Measurements from ENCODE around the gene MAMDC4. TPM values are rescaled to one million over a fixed set of nuclear protein-coding genes. Genes with fewer than 3 reads are reported as not detected.

Gene MAMDC4
- total RNA-seq, 8 experiments from 2014 or later = 1.5 to 10.3 (median 4.7) TPM

DNA sequence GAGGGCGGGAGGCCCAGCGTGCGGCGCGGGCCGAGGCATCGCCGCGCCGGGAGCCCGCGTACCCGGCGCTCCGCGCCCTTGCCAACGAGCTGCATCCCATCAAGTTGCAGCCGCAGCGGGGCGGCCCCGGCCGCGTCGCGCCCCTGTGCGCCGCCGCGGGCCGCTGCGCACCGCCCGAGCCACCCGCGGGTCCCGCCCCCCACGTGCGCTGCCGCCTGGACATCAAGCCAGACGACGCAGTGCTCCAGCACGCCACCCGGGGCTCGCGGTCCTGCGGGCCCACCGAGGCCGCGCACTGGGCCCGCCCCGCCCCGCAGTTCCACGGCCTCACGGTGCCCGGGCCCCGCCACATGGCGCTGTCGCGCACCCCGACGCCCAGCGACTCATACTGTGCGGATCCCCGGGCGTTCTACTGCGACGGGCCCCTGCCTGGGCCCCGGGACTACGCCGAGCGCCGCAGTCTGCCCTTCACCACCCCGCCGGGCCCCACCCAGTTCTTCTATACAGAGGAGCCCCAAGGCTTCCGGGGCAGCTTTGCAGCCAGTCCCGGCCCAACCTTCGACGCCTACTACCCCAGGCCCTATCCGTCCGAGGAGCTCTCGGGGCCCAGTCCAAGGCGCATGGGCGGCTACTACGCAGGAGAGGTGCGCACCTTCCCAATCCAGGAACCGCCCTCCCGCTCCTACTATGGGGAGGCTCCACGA is 7.2 kb upstream of the MAMDC4 start:
- ATAC-seq (replicated peaks in 6 of 8) = no peak
- Histone ChIP-seq H3K4me3 (peak overlapping the region in 3 of 5 donors; percentile 5 to 72 (median 44)), H3K27ac (no peak overlapping the region), H3K4me1 (replicated peaks in 1 of 2) (peaks cover 43 to 51% of the 10 kb centered on the region in 2 donors)
- in situ Hi-C loops (cut with MboI; ENCODE audit: low pct_unique_long_range_greater_than_20kb in 2 of 9, low sequenced_read_pairs in 9 of 9, unreplicated experiment in 9 of 9) = no loop called here
- WGBS, 10 experiments = no CpG with 5 or more reads among the region's 88 CpGs

DNA sequence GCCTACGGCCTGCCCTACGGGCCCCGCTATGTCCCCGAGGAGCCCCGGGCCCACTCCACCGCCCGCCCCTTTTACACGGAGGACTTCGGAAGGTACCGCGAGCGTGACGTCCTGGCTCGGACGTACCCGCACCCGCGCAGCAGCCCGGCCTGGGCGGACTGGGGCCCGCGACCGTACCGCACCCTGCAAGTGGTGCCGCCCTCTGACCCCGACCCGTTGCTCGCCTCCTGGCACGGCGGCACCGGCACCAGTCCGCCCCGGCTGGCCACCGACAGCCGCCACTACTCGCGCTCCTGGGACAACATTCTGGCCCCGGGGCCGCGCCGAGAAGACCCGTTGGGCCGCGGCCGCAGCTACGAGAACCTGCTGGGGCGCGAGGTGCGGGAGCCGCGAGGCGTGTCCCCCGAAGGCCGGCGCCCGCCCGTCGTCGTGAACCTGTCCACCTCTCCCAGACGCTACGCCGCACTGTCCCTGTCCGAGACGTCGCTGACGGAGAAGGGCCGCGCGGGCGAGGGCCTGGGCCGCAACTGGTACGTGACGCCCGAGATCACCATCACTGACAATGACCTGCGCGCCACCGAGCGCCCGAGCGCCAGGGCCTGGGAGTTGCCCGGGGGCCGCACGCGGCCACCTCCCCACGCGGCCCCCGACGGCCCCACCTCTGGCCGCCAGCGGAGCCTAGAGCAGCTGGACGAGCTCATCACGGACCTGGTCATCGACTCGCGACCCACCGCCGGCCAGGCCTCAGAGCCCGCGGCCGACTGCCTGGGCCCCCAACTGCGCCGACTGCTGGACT is 6.5 kb upstream of the MAMDC4 start:
- 65 to 100% methylated on average over 5 to 16 of the region's 102 CpGs; no CpG with 5 or more reads in 8 of the 10 experiments for WGBS, 10 experiments
- in situ Hi-C loops (cut with MboI; ENCODE audit: low pct_unique_long_range_greater_than_20kb in 2 of 9, low sequenced_read_pairs in 9 of 9, unreplicated experiment in 9 of 9) = no loop called here
- no peak overlapping the region for H3K27ac ChIP-seq
- peak overlapping the region in 4 of 5 donors; percentile 55 to 94 (median 74) for H3K4me3 ChIP-seq
- ATAC-seq (replicated peaks in 6 of 8) = no peak
- H3K4me1 ChIP-seq (replicated peaks in 1 of 2) = peaks cover 42 to 50% of the 10 kb centered on the region in 2 donors

DNA sequence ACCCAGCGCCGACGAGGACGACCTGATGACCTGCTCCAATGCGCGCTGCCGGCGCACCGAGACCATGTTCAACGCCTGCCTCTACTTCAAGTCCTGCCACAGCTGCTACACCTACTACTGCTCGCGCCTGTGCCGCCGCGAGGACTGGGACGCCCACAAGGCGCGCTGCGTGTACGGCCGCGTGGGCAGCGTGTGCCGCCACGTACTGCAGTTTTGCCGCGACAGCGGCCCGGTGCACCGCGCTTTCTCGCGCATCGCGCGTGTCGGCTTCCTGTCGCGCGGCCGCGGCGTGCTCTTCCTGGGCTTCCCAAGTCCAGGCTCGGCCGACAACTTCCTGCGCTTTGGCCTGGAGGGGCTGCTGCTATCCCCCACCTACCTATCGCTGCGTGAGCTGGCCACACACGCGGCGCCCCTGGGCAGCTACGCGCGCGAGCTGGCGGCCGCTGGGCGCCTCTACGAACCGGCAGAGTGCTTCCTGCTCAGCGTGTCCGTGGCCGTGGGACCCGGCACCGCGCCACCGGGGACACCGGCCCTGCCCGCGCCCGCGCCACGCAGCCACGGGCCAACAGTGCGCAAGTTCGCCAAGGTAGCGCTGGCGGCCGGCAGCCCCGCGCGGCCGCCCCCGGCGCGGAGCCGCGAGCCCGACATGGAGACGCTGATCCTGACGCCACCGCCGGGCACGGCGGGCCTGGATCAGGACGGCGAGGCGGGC is 5.6 kb upstream of the MAMDC4 start:
- H3K4me3 ChIP-seq = peak overlapping the region in 4 of 5 donors; percentile 55 to 94 (median 74)
- 0 to 84% (median 10%) methylated on average over 1 to 7 of the region's 98 CpGs; no CpG with 5 or more reads in 5 of the 10 experiments for WGBS, 10 experiments
- peak overlapping the region; percentile 94 to 95 for H3K27ac ChIP-seq
- in situ Hi-C loops (cut with MboI; ENCODE audit: low pct_unique_long_range_greater_than_20kb in 2 of 9, low sequenced_read_pairs in 9 of 9, unreplicated experiment in 9 of 9) = no loop called here
- no peak for ATAC-seq (replicated peaks in 6 of 8)
- H3K4me1 ChIP-seq (replicated peaks in 1 of 2) = peaks cover 37 to 47% of the 10 kb centered on the region in 2 donors

DNA sequence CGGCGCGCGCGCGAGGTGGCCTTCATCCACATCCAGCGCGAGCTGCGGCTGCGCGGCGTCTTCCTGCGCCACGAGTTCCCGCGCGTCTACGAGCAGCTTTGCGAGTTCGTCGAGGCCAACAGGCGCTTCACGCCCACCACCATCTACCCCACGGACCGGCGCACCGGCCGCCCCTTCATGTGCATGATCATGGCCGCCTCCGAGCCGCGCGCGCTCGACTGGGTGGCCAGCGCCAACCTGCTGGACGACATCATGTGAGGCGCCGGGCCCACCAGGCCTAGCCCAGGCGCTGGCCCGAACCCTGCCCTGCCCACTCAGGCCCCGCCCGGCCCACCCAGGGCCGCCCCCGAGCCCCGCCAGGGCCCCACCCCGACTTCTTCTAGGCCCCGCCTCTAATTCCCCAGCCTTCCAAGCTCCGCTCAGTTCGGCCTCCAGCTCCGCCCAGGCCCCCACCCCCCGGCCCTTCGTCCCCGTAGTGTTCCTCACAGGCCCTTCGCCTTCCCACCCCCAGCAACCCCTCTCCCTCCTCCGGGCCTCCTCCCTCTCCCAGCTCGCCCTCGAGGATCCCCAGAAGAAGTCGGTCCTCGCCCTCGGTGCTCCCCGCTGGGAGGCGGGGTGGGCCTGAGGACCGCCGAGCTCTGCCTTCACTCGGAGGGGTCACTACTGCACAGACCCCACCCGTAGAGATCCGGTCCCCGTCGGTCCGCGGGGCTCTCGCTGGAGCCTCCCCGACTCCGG is 4.9 kb upstream of the MAMDC4 start:
- in situ Hi-C loops (cut with MboI; ENCODE audit: low pct_unique_long_range_greater_than_20kb in 2 of 9, low sequenced_read_pairs in 9 of 9, unreplicated experiment in 9 of 9) = no loop called here
- peaks cover 31 to 40% of the 10 kb centered on the region in 2 donors for H3K4me1 ChIP-seq (replicated peaks in 1 of 2)
- ATAC-seq (replicated peaks in 6 of 8) = peak; percentile 0 to 42 (median 10)
- H3K27ac ChIP-seq = peak overlapping the region; percentile 94 to 95
- WGBS, 10 experiments = 0% methylated on average over 1 of the region's 75 CpGs; no CpG with 5 or more reads in 9 of the 10 experiments
- H3K4me3 ChIP-seq = peak overlapping the region; percentile 55 to 94 (median 72)

DNA sequence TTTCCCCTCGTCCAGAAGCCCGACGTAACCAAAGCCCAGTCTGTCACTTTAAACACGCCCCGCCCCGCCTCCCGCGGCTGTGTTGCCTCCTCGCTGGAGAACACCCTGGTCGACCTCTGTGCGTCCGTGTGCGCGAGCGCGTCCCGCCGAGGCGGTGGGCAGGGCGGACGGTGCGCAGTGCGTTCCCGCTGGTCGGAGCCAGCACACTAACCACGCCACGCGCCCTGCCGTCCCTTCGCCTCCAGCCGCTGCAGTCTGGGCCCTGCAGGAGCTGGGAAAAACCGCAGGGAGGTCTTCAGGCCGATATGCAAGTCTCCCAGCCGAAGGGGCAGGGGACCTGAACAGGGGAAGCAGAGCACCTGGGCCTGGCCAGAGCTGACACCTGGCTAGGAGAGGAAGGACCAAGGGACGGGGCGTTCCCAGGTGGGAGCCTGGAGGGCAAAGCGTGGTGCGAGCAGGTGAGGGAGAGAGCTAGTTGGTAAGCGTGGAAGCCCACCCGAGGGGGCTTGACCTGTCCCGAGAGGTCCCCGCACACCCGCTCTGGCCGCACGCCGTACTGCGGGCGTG is 4.2 kb upstream of the MAMDC4 start:
- in situ Hi-C loops (cut with MboI; ENCODE audit: low pct_unique_long_range_greater_than_20kb in 2 of 9, low sequenced_read_pairs in 9 of 9, unreplicated experiment in 9 of 9) = no loop called here
- peak; percentile 15 to 41 (median 20) for ATAC-seq (replicated peaks in 6 of 8)
- peak overlapping the region; percentile 94 to 95 for H3K27ac ChIP-seq
- H3K4me3 ChIP-seq = peak overlapping the region; percentile 55 to 94 (median 72)
- WGBS, 10 experiments = 0 to 10% (median 0%) methylated on average over 1 to 8 of the region's 48 CpGs; no CpG with 5 or more reads in 4 of the 10 experiments
- H3K4me1 ChIP-seq (replicated peaks in 1 of 2) = peaks cover 31 to 40% of the 10 kb centered on the region in 2 donors

DNA sequence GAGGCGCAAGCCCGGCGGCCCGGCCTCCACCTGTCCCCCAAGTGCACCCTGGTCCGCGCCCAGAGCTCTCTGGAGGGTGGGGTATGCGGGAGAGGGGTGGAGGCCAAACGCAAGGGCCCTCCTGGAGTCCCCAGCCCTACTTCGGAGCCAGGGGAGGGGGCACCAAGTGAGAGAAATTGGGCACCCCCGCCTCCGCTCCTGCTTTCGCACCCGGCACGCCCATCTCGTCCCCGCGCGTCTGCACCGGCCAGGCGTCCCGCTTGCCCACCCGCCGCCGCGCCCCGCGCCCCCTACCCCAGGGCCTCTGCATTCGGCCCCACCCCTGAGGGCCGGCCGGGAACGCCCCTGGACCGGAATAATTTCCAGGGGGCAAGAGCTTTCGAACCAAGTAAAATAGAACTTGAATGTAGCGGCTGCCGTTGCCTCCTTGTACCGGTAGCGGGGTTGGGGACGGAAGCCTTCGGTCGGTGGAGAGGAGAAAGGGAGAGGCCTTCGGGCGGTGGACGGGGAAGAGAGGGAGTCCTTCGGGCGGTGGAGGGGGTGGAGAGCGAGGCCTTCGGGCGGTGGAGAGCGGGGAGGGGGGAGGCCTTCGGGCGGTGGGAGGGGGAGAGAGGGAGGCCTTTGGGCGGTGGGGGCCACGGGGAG is 3.6 kb upstream of the MAMDC4 start:
- in situ Hi-C loops (cut with MboI; ENCODE audit: low pct_unique_long_range_greater_than_20kb in 2 of 9, low sequenced_read_pairs in 9 of 9, unreplicated experiment in 9 of 9) = no loop called here
- Histone ChIP-seq H3K27ac (peak overlapping the region; percentile 94 to 95), H3K4me3 (peak overlapping the region; percentile 55 to 94 (median 72)), H3K4me1 (replicated peaks in 1 of 2) (peaks cover 25 to 34% of the 10 kb centered on the region in 2 donors)
- 0% methylated on average over 6 of the region's 53 CpGs; no CpG with 5 or more reads in 9 of the 10 experiments for WGBS, 10 experiments
- ATAC-seq (replicated peaks in 6 of 8) = peak; percentile 1 to 24 (median 6)

DNA sequence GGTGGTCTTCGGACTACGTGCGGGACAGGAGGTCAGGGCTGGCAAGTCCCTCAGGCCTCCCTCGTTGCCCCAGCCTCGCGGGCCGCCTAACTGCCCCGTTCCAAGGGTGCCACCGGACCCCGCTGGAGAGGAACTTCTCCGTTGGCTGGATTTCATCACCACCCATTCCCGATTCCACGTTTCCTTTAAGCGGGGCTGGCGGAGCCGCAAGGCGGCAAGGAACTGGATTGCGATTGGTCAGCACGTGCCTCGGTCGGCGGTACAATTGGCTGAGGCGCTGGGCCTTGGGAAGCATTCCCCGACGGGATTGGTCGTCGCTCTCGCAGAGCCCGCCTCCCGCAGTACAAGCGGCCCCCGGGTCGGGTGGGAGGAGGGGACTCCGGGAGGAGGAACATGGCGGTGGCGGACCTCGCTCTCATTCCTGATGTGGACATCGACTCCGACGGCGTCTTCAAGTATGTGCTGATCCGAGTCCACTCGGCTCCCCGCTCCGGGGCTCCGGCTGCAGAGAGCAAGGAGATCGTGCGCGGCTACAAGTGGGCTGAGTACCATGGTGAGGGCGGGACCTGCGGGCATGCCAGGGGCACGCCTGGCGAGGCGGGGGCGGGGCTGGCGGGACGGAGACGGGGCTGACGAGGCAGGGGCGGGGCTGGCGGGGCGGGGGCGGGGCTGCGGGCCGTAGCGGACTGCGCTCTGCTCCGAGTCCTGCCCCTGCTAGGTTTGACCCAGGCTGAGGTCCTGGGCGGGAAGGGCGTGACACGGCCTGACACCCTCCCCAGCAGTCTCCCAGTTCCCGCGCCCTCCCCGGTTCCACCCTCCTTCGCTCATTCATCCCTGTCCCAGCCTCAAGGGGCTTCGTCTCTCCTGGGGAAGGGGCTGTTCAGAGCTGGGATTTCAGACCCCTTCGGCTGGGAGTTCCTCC is 2.8 kb upstream of the MAMDC4 start, which contains the start of gene PHPT1:
TSS of gene PHPT1 (plus strand) at position 372 of the 922 bp plus-strand sequence. CDS start at position 394, 22 bp downstream.
- WGBS, 10 experiments = 0% methylated on average over 2 to 20 of the region's 77 CpGs; no CpG with 5 or more reads in 7 of the 10 experiments
- in situ Hi-C loops (cut with MboI; ENCODE audit: low pct_unique_long_range_greater_than_20kb in 2 of 9, low sequenced_read_pairs in 9 of 9, unreplicated experiment in 9 of 9) = no loop called here
- H3K4me3 ChIP-seq = peak within 1 kb of the TSS; percentile 55 to 94 (median 72)
- peak within 1 kb of the TSS; percentile 94 to 95 for H3K27ac ChIP-seq
- peak; percentile 67 to 81 (median 76) for ATAC-seq (replicated peaks in 6 of 8)
- H3K4me1 ChIP-seq (replicated peaks in 1 of 2) = peaks cover 17 to 26% of the 10 kb centered on the region in 2 donors

DNA sequence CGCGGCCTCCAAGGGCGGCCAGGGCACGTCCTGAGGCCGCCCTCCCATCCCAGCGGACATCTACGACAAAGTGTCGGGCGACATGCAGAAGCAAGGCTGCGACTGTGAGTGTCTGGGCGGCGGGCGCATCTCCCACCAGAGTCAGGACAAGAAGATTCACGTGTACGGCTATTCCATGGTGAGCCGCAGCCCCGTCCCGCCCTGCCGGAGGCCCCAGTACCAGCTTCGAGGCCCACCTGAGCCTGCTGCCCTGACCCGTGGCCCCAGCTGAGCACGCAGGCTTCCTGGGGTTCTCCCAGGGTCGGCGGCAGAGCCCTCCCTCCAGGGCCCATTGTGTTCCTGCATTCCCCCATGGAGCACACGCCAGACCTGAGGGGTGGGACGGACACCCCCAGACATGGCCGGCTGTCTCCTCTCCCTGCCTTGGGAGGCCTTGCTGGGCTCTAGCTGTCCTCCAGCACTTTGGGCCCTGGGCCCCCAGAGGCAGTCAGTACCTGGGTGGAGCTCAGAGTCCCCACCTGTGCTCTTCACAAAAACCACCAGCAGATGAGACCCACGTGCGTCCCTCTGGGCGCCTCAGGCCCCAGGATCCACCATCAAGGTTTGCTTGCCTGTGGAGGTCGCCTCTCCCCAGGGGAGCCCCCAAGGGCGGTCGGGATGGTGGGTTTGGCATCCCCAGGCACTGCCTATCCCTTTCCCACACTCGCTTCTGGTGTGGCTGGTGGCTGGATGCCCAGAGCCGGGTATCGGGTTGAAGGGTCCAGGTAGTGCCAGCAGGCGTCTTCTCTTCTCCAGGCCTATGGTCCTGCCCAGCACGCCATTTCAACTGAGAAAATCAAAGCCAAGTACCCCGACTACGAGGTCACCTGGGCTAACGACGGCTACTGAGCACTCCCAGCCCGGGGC is 1.9 kb upstream of the MAMDC4 start:
- in situ Hi-C loops (cut with MboI; ENCODE audit: low pct_unique_long_range_greater_than_20kb in 2 of 9, low sequenced_read_pairs in 9 of 9, unreplicated experiment in 9 of 9) = no loop called here
- Histone ChIP-seq H3K4me1 (replicated peaks in 1 of 2) (peaks cover 17 to 21% of the 10 kb centered on the region in 2 donors), H3K4me3 (peak overlapping the region; percentile 55 to 94 (median 72)), H3K27ac (peak overlapping the region; percentile 94 to 95)
- WGBS, 10 experiments = 27 to 83% (median 58%) methylated on average over 6 to 9 of the region's 43 CpGs; no CpG with 5 or more reads in 5 of the 10 experiments
- ATAC-seq (replicated peaks in 6 of 8) = no peak

DNA sequence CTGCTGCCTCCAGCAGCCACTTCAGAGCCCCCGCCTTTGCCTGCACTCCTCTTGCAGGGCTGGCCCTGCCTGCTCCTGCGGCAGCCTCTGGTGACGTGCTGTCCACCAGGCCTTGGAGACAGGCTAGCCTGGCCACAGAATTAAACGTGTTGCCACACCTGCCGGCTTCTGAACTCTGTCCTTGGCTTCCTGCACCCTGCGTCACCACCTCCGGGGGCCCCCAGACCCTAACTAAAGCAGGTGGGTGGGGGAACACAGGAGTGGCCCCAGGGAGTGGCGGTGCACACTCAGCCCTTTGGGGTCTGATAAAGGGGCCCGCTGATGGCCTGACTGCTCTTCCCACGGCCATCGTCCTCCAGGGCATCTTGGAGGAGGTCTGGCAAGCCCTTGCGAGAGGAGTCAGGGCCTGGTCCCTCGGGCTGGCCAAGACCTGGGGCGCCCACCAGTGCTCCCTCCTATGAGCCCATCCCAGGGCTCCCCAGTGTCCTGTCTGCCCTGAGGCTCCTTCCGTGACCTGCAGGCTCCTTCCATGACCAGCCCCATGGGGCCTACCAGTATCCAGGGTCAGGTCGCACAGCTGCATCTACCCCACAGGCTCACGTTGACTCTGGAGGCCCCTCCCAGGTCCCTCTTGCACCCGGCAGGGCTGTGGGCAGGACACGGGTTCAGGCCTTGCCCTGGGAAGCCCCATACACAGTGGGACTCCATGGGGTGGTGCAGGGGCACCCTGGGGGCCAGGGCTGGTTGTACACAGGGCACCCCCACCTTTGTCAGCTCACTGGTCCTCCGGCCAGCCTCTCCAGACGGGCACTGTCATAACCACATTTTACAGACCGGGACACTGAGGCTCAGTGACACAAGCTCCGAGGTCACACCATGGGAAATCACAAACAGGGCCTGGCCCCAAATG is 1.0 kb upstream of the MAMDC4 start:
- peak overlapping the region in 2 of 5 donors; percentile 72 to 94 for H3K4me3 ChIP-seq
- ATAC-seq (replicated peaks in 6 of 8) = no peak
- H3K4me1 ChIP-seq (replicated peaks in 1 of 2) = peaks cover 17 to 19% of the 10 kb centered on the region in 2 donors
- in situ Hi-C loops (cut with MboI; ENCODE audit: low pct_unique_long_range_greater_than_20kb in 2 of 9, low sequenced_read_pairs in 9 of 9, unreplicated experiment in 9 of 9) = no loop called here
- peak overlapping the region in 1 of 2 donors; percentile 13 for H3K27ac ChIP-seq
- 80 to 100% (median 93%) methylated on average over 1 to 8 of the region's 23 CpGs; no CpG with 5 or more reads in 5 of the 10 experiments for WGBS, 10 experiments
